GM12878 (cell line): ENCODE measurements around the gene KIF3A. TPM values are rescaled to one million over a fixed set of nuclear protein-coding genes. Genes with fewer than 3 reads are reported as not detected.

Experiments used
- ATAC-seq: fragments of 200-7000 bp; cut with Tn5 transposase; 3 replicates; pipeline ENCODE4 v1.9.1; 2020; ENCODE audit warnings: mild to moderate bottlenecking, moderate library complexity
- BruUV-seq: library from RNA; stranded (reverse); fragments of 400-500 nt; replicated peaks from 2 replicates; lab custom pipeline; 2021; lab: Mats Ljungman, UMichigan
- CTCF ChIA-PET: fragments of 300-600 bp; sonication (Branson Sonifier 250); formaldehyde crosslinking; extraction: SDS; loops from one replicate; lab custom pipeline; 2021; ENCODE audit warnings: inconsistent platforms; lab: Yijun Ruan, JAX
- POLR2A ChIA-PET: fragments of 350-600 bp; formaldehyde crosslinking; extraction: SDS; loops from one replicate; lab custom pipeline; 2021; ENCODE audit warnings: inconsistent platforms; lab: Charles Lee
- RAD21 ChIA-PET: fragments of 300-600 bp; sonication (Branson Sonifier 250); formaldehyde crosslinking; loops from one replicate; lab custom pipeline; 2023; ENCODE audit warnings: antibody characterized with exemption; ENCODE audit not compliant: unreplicated experiment; lab: Charles Lee
- SMC1A ChIA-PET: fragments of 300-600 bp; sonication (Branson Sonifier 250); formaldehyde crosslinking; loops from one replicate; lab custom pipeline; 2023; ENCODE audit not compliant: unreplicated experiment, uncharacterized antibody; lab: Charles Lee
- DNase-seq: peaks from one replicate; pipeline ENCODE4 v3.0.0-alpha.2; 2011; ENCODE audit warnings: low read depth, low spot score
- FAIRE-seq: peaks from 3 replicates; lab custom pipeline; 2011; peaks lifted over from hg19 to GRCh38; lab: Jason Lieb, UNC
- H2AFZ ChIP-seq: 2 replicates; pipeline ENCODE4 v1.6.0; 2011; ENCODE audit warnings: low read depth, low read length, control low read depth; ENCODE audit not compliant: control insufficient read depth
- H3K27ac ChIP-seq: 2 replicates; pipeline ENCODE4 v1.5.1; 2011; ENCODE audit warnings: control low read depth; ENCODE audit not compliant: control insufficient read depth, insufficient read depth
- H3K27me3 ChIP-seq, 2 experiments: replicated peaks in 1 of 2; 2 replicates each; pipeline versions ENCODE4 v1.6.0 to v1.6.1; 2011; ENCODE audit warnings: low read length in 1 of 2; ENCODE audit not compliant: control insufficient read depth in 2 of 2, insufficient read depth in 2 of 2
- H3K36me3 ChIP-seq, 2 experiments: 2 replicates each; pipeline ENCODE4 v1.5.1; 2011; ENCODE audit warnings: low read length in 1 of 2; ENCODE audit not compliant: control insufficient read depth in 2 of 2, insufficient read depth in 2 of 2
- H3K4me1 ChIP-seq: 2 replicates; pipeline ENCODE4 v1.6.1; 2011; ENCODE audit warnings: mild to moderate bottlenecking, low read length, moderate library complexity, mixed read lengths; ENCODE audit not compliant: control insufficient read depth, insufficient read depth
- H3K4me2 ChIP-seq: 2 replicates; pipeline ENCODE4 v1.6.0; 2011; ENCODE audit warnings: control low read depth; ENCODE audit not compliant: control insufficient read depth, insufficient read depth
- H3K4me3 ChIP-seq: fragments of 200-600 bp; sonication (generic); 2 replicates; pipeline ENCODE4 v1.5.1; 2016
- H3K79me2 ChIP-seq: 2 replicates; pipeline ENCODE4 v1.6.0; 2011; ENCODE audit warnings: low read length; ENCODE audit not compliant: control insufficient read depth, insufficient read depth
- H3K9ac ChIP-seq: 2 replicates; pipeline ENCODE4 v1.8.0; 2011; ENCODE audit warnings: low read length, control low read depth, mixed read lengths; ENCODE audit not compliant: control insufficient read depth, insufficient read depth
- H3K9me3 ChIP-seq: replicated peaks from 3 replicates; pipeline ENCODE4 v1.5.1; 2011; ENCODE audit warnings: mild to moderate bottlenecking, low read length; ENCODE audit not compliant: control insufficient read depth, insufficient read depth
- H4K20me1 ChIP-seq: 2 replicates; pipeline ENCODE4 v1.6.0; 2011; ENCODE audit not compliant: control insufficient read depth, insufficient read depth
- CHD1 ChIP-seq: IDR thresholded peaks from 2 replicates; pipeline ENCODE4 v1.6.1; 2012; ENCODE audit warnings: low read depth, low read length, improper control_type of control experiment
- DPF2 ChIP-seq: fragments of 450-650 bp; IDR thresholded peaks from 2 replicates; pipeline ENCODE4 v1.6.1; 2017; ENCODE audit warnings: mild to moderate bottlenecking
- IRF4 ChIP-seq: IDR thresholded peaks from 2 replicates; pipeline ENCODE4 v1.6.1; 2011; ENCODE audit warnings: low read depth, low read length
- PRDM15 ChIP-seq: fragments of 450-650 bp; formaldehyde crosslinking; IDR thresholded peaks from 2 replicates; pipeline ENCODE4 v1.4.0; 2020; ENCODE audit warnings: mild to moderate bottlenecking, moderate library complexity
- ZNF24 ChIP-seq: fragments of 450-650 bp; IDR thresholded peaks from 2 replicates; pipeline ENCODE4 v1.6.1; 2017; ENCODE audit warnings: antibody characterized with exemption, mild to moderate bottlenecking
- ZNF274 ChIP-seq: IDR thresholded peaks from one replicate; pipeline ENCODE4 v1.8.0; 2011; ENCODE audit not compliant: insufficient read length, insufficient read depth
- ZZZ3 ChIP-seq: IDR thresholded peaks from 2 replicates; pipeline ENCODE4 v1.6.1; 2011; ENCODE audit warnings: low read depth; ENCODE audit not compliant: control insufficient read depth, insufficient read length
- in situ Hi-C: fragments of 300-500 bp; cut with MboI; formaldehyde crosslinking; loops from 9 replicates; pipeline ENCODE4 v1.14.3; 2018; ENCODE audit warnings: mixed read lengths
- intact Hi-C: fragments of 100-400 bp; cut with micrococcal nuclease; formaldehyde crosslinking; loops from one replicate; pipeline ENCODE4 v1.14.2; 2022; ENCODE audit not compliant: unreplicated experiment
- polyA plus RNA-seq, 11 experiments: library from polyadenylated mRNA; depleted of rRNA in 4 of 11; unstranded in 6 of 11; stranded (reverse) in 5 of 11; fragments of >200 nt; fragmentation: Nextera tagmentation in 4 of 11; fragmentation: Illumina TruSeq in 1 of 11; extraction: Ambion mirVana in 4 of 11; extraction: Trizol in 1 of 11; gene quantifications; 1 replicate in 1 of 11; 2 replicates in 10 of 11; pipeline versions ENCODE4 v1.2.1 to v1.2.3, GENCODE V29; 2011 to 2016; ENCODE audit warnings: inconsistent platforms in 2 of 11, missing spikeins in 2 of 11, low read depth in 1 of 11
- total RNA-seq, 4 experiments: library from RNA; depleted of rRNA in 3 of 4; stranded (reverse); fragments of >200 nt in 3 of 4; fragmentation: Illumina TruSeq in 1 of 4; extraction: Trizol in 1 of 4; gene quantifications; 2 replicates each; pipeline versions ENCODE4 v1.2.1 to v1.2.3, GENCODE V29; 2013 to 2021
- TF ChIP-seq, protein P1 (sequence below): fragments of 450-650 bp; IDR thresholded peaks from 2 replicates; pipeline ENCODE4 v1.6.1; 2017; ENCODE audit warnings: antibody characterized with exemption, mild to moderate bottlenecking, moderate library complexity

The KIF3A gene
- total and polyA plus RNA-seq, 10 of the 15 experiments (the other 5 are each of a cell fraction or from before 2014, with no cell fraction given): 2.7 to 36.5 (median 10.0) TPM

GRCh38 chr5:132644177-132644576 lies 93.2 kb downstream of the KIF3A start:
- ChIA-PET POLR2A (interaction anchor here (4.3 to 6.3 kb wide), 2 partner anchors 14 to 16 kb away, joined by 17 to 53 read pairs; partner anchors contain the start of gene IL13), RAD21 (interaction anchor here (1.0 kb wide), 1 partner anchor 17 kb away, joined by 5 read pairs; no protein-coding TSS in a partner anchor), CTCF (interaction anchor here (0.6 to 1.8 kb wide), 3 partner anchors 43 to 143 kb away, joined by 3 to 4 read pairs (median 3); no protein-coding TSS in a partner anchor), SMC1A (interaction anchor here (0.9 to 2.3 kb wide), 4 partner anchors 14 to 176 kb away, joined by 3 to 7 read pairs (median 4); partner anchors contain the start of gene IL13)
- in situ Hi-C loops: no loop called here
- no peaks in the 10 kb centered on the region for H3K27me3 ChIP-seq
- TF ChIP-seq IRF4 (no peak), PRDM15 (CRISPR knock-in tag) (no peak), ZZZ3 (no peak), CHD1 (no peak), DPF2 (no peak), ZNF24 (no peak), ZNF274 (no peak)
- TF ChIP-seq, protein P1, sequence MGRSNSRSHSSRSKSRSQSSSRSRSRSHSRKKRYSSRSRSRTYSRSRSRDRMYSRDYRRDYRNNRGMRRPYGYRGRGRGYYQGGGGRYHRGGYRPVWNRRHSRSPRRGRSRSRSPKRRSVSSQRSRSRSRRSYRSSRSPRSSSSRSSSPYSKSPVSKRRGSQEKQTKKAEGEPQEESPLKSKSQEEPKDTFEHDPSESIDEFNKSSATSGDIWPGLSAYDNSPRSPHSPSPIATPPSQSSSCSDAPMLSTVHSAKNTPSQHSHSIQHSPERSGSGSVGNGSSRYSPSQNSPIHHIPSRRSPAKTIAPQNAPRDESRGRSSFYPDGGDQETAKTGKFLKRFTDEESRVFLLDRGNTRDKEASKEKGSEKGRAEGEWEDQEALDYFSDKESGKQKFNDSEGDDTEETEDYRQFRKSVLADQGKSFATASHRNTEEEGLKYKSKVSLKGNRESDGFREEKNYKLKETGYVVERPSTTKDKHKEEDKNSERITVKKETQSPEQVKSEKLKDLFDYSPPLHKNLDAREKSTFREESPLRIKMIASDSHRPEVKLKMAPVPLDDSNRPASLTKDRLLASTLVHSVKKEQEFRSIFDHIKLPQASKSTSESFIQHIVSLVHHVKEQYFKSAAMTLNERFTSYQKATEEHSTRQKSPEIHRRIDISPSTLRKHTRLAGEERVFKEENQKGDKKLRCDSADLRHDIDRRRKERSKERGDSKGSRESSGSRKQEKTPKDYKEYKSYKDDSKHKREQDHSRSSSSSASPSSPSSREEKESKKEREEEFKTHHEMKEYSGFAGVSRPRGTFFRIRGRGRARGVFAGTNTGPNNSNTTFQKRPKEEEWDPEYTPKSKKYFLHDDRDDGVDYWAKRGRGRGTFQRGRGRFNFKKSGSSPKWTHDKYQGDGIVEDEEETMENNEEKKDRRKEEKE: no peak
- DNase-seq (no peak), ATAC-seq (no peak), FAIRE-seq (no peak)
- H3K27ac ChIP-seq: no peak overlapping the region
- BruUV-seq: no TSS peak
- peaks cover 16 to 17% of the 10 kb centered on the region in 2 experiments for H3K36me3 ChIP-seq
- no peaks in the 10 kb centered on the region; the same call in 1 of the 3 replicates for H3K9me3 ChIP-seq
- no peak overlapping the region for H3K4me3 ChIP-seq
- H3K9ac ChIP-seq: no peak overlapping the region
- H2AFZ ChIP-seq: no peak overlapping the region
- intact Hi-C loops: no loop called here
- H4K20me1 ChIP-seq: no peaks in the 10 kb centered on the region
- no peak overlapping the region for H3K4me2 ChIP-seq
- H3K79me2 ChIP-seq: no peaks in the 10 kb centered on the region
- peaks cover 28% of the 10 kb centered on the region for H3K4me1 ChIP-seq

Other genes with a start within 250 kb of the KIF3A start
Only the 7 nearest of the 13 such genes appear.
- gene IL13, start 79.4 kb downstream of the KIF3A start, total RNA-seq (2014; rRNA removed): 0.05 and 0.40 TPM in 2 replicates
- gene IL13, start 79.4 kb downstream of the KIF3A start, total RNA-seq (2014; rRNA removed; fragmentation: Illumina TruSeq; extraction: Trizol): not detected in 2 replicates
- not detected in 2 replicates for gene IL13, start 79.4 kb downstream of the KIF3A start, total RNA-seq (2021)
- gene IL13, start 79.4 kb downstream of the KIF3A start, polyA plus RNA-seq (2011; rRNA removed): 0.11 and 0.13 TPM in 2 replicates
- 0.06 TPM in 1 of 2 replicates, not detected in the other for gene IL13, start 79.4 kb downstream of the KIF3A start, polyA plus RNA-seq (2014; fragmentation: Illumina TruSeq; extraction: Trizol)
- not detected for gene IL13, start 79.4 kb downstream of the KIF3A start, polyA plus RNA-seq (2014; fragmentation: Nextera tagmentation; extraction: Ambion mirVana)
- 0.10 and 0.11 TPM in 2 replicates for gene IL13, start 79.4 kb downstream of the KIF3A start, polyA plus RNA-seq (2014; rRNA removed)
- gene IL13, start 79.4 kb downstream of the KIF3A start, polyA plus RNA-seq (2016; fragmentation: Nextera tagmentation; extraction: Ambion mirVana): not detected
- gene IL4, start 63.6 kb downstream of the KIF3A start, total RNA-seq (2014; rRNA removed): not detected in 2 replicates
- gene IL4, start 63.6 kb downstream of the KIF3A start, total RNA-seq (2014; rRNA removed; fragmentation: Illumina TruSeq; extraction: Trizol): not detected in 2 replicates
- gene IL4, start 63.6 kb downstream of the KIF3A start, total RNA-seq (2021): not detected in 2 replicates
- gene IL4, start 63.6 kb downstream of the KIF3A start, polyA plus RNA-seq (2011; rRNA removed): 0.80 and 1.1 TPM in 2 replicates
- gene IL4, start 63.6 kb downstream of the KIF3A start, polyA plus RNA-seq (2014; fragmentation: Illumina TruSeq; extraction: Trizol): not detected in 2 replicates
- under 1 TPM; 0.20 to 0.50 TPM for gene IL4, start 63.6 kb downstream of the KIF3A start, polyA plus RNA-seq (2014; fragmentation: Nextera tagmentation; extraction: Ambion mirVana)
- gene IL4, start 63.6 kb downstream of the KIF3A start, polyA plus RNA-seq (2014; rRNA removed): not detected in 2 replicates
- gene IL4, start 63.6 kb downstream of the KIF3A start, polyA plus RNA-seq (2016; fragmentation: Nextera tagmentation; extraction: Ambion mirVana): not detected
- gene CCNI2, start 9.9 kb upstream of the KIF3A start, total RNA-seq (2014; rRNA removed): 3.4 and 4.4 TPM in 2 replicates
- 2.2 and 3.1 TPM in 2 replicates for gene CCNI2, start 9.9 kb upstream of the KIF3A start, total RNA-seq (2014; rRNA removed; fragmentation: Illumina TruSeq; extraction: Trizol)
- 3.4 and 4.8 TPM in 2 replicates for gene CCNI2, start 9.9 kb upstream of the KIF3A start, total RNA-seq (2021)
- 1.8 and 2.2 TPM in 2 replicates for gene CCNI2, start 9.9 kb upstream of the KIF3A start, polyA plus RNA-seq (2011; rRNA removed)
- 0.97 and 2.9 TPM in 2 replicates for gene CCNI2, start 9.9 kb upstream of the KIF3A start, polyA plus RNA-seq (2014; fragmentation: Illumina TruSeq; extraction: Trizol)
- 1 to 10 TPM; 3.1 to 8.0 TPM for gene CCNI2, start 9.9 kb upstream of the KIF3A start, polyA plus RNA-seq (2014; fragmentation: Nextera tagmentation; extraction: Ambion mirVana)
- gene CCNI2, start 9.9 kb upstream of the KIF3A start, polyA plus RNA-seq (2014; rRNA removed): 2.9 and 4.6 TPM in 2 replicates
- 1 to 10 TPM; 2.7 to 3.6 TPM for gene CCNI2, start 9.9 kb upstream of the KIF3A start, polyA plus RNA-seq (2016; fragmentation: Nextera tagmentation; extraction: Ambion mirVana)
- 31.0 and 35.7 TPM in 2 replicates for gene SEPTIN8, start 39.7 kb upstream of the KIF3A start, total RNA-seq (2014; rRNA removed)
- 26.5 and 27.8 TPM in 2 replicates for gene SEPTIN8, start 39.7 kb upstream of the KIF3A start, total RNA-seq (2014; rRNA removed; fragmentation: Illumina TruSeq; extraction: Trizol)
- 39.0 and 42.0 TPM in 2 replicates for gene SEPTIN8, start 39.7 kb upstream of the KIF3A start, total RNA-seq (2021)
- 82.7 and 96.1 TPM in 2 replicates for gene SEPTIN8, start 39.7 kb upstream of the KIF3A start, polyA plus RNA-seq (2011; rRNA removed)
- gene SEPTIN8, start 39.7 kb upstream of the KIF3A start, polyA plus RNA-seq (2014; fragmentation: Illumina TruSeq; extraction: Trizol): 40.2 and 40.7 TPM in 2 replicates
- 1 to 10 TPM; 6.1 to 7.6 TPM for gene SEPTIN8, start 39.7 kb upstream of the KIF3A start, polyA plus RNA-seq (2014; fragmentation: Nextera tagmentation; extraction: Ambion mirVana)
- 33.2 and 34.7 TPM in 2 replicates for gene SEPTIN8, start 39.7 kb upstream of the KIF3A start, polyA plus RNA-seq (2014; rRNA removed)
- gene SEPTIN8, start 39.7 kb upstream of the KIF3A start, polyA plus RNA-seq (2016; fragmentation: Nextera tagmentation; extraction: Ambion mirVana): 10 to 100 TPM; 21.8 to 21.9 TPM
- 0.05 TPM in 1 of 2 replicates, not detected in the other for gene SOWAHA, start 75.8 kb upstream of the KIF3A start, total RNA-seq (2014; rRNA removed)
- gene SOWAHA, start 75.8 kb upstream of the KIF3A start, total RNA-seq (2014; rRNA removed; fragmentation: Illumina TruSeq; extraction: Trizol): 0.04 TPM in 1 of 2 replicates, not detected in the other
- 0.10 TPM in 1 of 2 replicates, not detected in the other for gene SOWAHA, start 75.8 kb upstream of the KIF3A start, total RNA-seq (2021)
- 0.37 TPM in 2 replicates for gene SOWAHA, start 75.8 kb upstream of the KIF3A start, polyA plus RNA-seq (2011; rRNA removed)
- gene SOWAHA, start 75.8 kb upstream of the KIF3A start, polyA plus RNA-seq (2014; fragmentation: Illumina TruSeq; extraction: Trizol): 0.04 and 0.10 TPM in 2 replicates
- gene SOWAHA, start 75.8 kb upstream of the KIF3A start, polyA plus RNA-seq (2014; fragmentation: Nextera tagmentation; extraction: Ambion mirVana): under 1 TPM in 1 of 2 experiments, not detected in 1; 0.02 TPM
- gene SOWAHA, start 75.8 kb upstream of the KIF3A start, polyA plus RNA-seq (2014; rRNA removed): 0.05 TPM in 1 of 2 replicates, not detected in the other
- not detected for gene SOWAHA, start 75.8 kb upstream of the KIF3A start, polyA plus RNA-seq (2016; fragmentation: Nextera tagmentation; extraction: Ambion mirVana)
- 2.2 and 3.2 TPM in 2 replicates for gene SHROOM1, start 93.1 kb upstream of the KIF3A start, total RNA-seq (2014; rRNA removed)
- gene SHROOM1, start 93.1 kb upstream of the KIF3A start, total RNA-seq (2014; rRNA removed; fragmentation: Illumina TruSeq; extraction: Trizol): 0.94 and 1.3 TPM in 2 replicates
- gene SHROOM1, start 93.1 kb upstream of the KIF3A start, total RNA-seq (2021): 3.2 TPM in 2 replicates
- 3.2 and 3.5 TPM in 2 replicates for gene SHROOM1, start 93.1 kb upstream of the KIF3A start, polyA plus RNA-seq (2011; rRNA removed)
- 0.52 and 1.7 TPM in 2 replicates for gene SHROOM1, start 93.1 kb upstream of the KIF3A start, polyA plus RNA-seq (2014; fragmentation: Illumina TruSeq; extraction: Trizol)
- gene SHROOM1, start 93.1 kb upstream of the KIF3A start, polyA plus RNA-seq (2014; fragmentation: Nextera tagmentation; extraction: Ambion mirVana): under 1 TPM; 0.05 to 0.31 TPM
- 2.8 and 3.9 TPM in 2 replicates for gene SHROOM1, start 93.1 kb upstream of the KIF3A start, polyA plus RNA-seq (2014; rRNA removed)
- gene SHROOM1, start 93.1 kb upstream of the KIF3A start, polyA plus RNA-seq (2016; fragmentation: Nextera tagmentation; extraction: Ambion mirVana): under 1 TPM; 0.82 to 0.83 TPM
- gene GDF9, start 128.9 kb upstream of the KIF3A start, total RNA-seq (2014; rRNA removed): 0.16 and 0.28 TPM in 2 replicates
- gene GDF9, start 128.9 kb upstream of the KIF3A start, total RNA-seq (2014; rRNA removed; fragmentation: Illumina TruSeq; extraction: Trizol): 0.23 and 0.54 TPM in 2 replicates
- gene GDF9, start 128.9 kb upstream of the KIF3A start, total RNA-seq (2021): 0.28 and 0.85 TPM in 2 replicates
- 1.5 and 1.8 TPM in 2 replicates for gene GDF9, start 128.9 kb upstream of the KIF3A start, polyA plus RNA-seq (2011; rRNA removed)
- 0.53 and 1.1 TPM in 2 replicates for gene GDF9, start 128.9 kb upstream of the KIF3A start, polyA plus RNA-seq (2014; fragmentation: Illumina TruSeq; extraction: Trizol)
- gene GDF9, start 128.9 kb upstream of the KIF3A start, polyA plus RNA-seq (2014; fragmentation: Nextera tagmentation; extraction: Ambion mirVana): under 1 TPM; 0.11 to 0.24 TPM
- 0.24 and 0.59 TPM in 2 replicates for gene GDF9, start 128.9 kb upstream of the KIF3A start, polyA plus RNA-seq (2014; rRNA removed)
- under 1 TPM; 0.28 to 0.39 TPM for gene GDF9, start 128.9 kb upstream of the KIF3A start, polyA plus RNA-seq (2016; fragmentation: Nextera tagmentation; extraction: Ambion mirVana)